NCI-H1105 (cell line): ENCODE results near the gene CCDC126.
"Not testable (repeated sequence)": the region's sequence is repeated elsewhere in the genome, so short reads cannot be mapped to it uniquely, and the experiment has no call there.

Experiments used
- DNase-seq: peaks from one replicate; lab custom pipeline; 2025; lab: John Stamatoyannopoulos, UW

Gene CCDC126

DNA sequence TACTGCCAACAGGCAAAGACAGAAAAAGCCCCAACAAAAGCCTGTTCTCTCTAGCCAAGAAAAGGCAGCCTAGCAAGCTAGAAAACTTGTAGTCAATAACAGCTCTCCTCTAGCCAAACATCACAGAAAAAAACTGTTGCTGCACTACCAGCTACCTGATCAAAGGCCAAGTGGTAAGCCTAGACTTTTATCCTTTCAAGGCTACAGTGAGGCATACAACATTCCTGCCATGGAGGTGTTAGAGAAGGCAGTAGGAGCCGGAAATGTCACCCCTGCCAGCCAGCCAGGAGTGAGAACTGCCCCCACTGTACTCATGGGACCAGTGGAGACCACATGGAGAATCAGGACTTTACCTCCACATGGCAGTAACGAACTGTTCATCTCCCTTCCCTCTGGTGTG is 31.2 kb downstream of the CCDC126 start:
- DNase-seq, result no peak

GRCh38 chr7:23633417-23633816 is 36.2 kb downstream of the CCDC126 start:
- DNase-seq, result no peak

- DNase-seq, result no peak
Observed at GRCh38 chr7:23645822-23646221, 48.6 kb downstream of the CCDC126 start.

GRCh38 chr7:23653942-23654341 is 56.8 kb downstream of the CCDC126 start:
- no peak for DNase-seq

DNA sequence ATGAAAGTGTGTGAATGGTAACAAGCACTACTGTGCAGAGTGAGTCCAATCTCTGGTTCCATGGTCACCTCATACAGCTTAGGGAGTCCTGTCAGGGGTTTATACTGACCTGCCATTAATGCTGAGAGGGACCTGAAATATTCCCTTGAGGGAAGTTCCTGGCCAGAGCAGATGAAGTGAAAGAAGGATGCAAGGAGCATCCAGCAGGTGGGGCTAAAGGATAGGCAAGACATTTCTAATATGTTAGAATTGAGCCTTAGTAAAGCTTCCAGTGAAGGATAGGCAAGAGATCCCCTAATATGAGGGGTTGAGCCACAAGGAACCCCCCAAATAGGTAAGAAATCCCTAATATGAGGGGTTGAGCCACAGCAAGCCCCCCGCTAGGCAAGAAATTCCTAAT is 57.3 kb downstream of the CCDC126 start:
- DNase-seq, result no peak

DNA sequence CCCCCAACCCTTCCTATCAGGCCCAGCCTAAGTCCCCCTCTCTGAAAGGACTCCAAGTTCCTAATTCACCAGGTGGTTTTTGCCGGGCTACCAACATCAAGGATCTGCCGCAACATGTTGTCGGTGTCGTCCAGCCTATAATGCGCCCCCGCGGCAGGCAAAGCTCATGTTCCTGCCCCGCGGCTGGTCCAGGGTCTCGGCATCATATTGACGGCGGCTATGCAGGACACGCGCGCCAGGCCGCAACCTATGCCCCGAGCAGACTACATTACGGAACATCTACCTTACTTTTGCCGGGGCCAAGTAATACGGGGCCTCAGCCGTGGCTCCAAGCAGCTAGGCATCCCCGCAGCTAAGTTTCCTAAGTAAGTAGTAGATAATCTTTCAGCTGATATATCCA is 58.3 kb downstream of the CCDC126 start:
- DNase-seq, result no peak

DNA sequence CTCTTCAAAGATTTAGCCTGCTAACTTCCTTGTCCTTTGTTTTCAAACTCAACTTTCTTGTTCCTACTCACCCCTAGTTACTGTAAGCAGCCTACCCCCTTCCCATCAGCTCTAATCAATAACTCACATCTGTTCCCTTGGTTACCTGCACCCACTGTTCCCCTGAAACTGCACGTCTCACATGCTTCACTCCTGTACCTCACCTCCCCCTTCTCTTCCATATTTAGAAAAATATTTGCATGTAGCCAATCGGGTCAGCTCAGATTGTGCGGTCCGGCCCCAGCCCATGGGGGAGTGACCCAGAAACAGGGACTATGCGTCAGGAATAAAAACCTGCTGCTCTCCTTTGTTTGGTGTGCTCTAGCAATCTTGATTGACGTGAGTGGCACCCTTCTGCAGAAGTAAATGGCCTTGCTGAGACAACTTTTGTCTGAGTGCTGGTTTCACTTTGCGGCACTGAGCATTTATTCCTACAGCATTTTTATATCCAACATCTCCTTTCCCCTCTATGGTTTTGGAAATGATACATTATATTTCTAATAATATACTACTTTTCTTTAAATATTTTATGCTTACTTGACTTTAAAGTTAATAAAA is 61.7 kb downstream of the CCDC126 start:
- DNase-seq, result no peak

GRCh38 chr7:23661385-23661784 is 64.2 kb downstream of the CCDC126 start:
- DNase-seq, result no peak

- DNase-seq, result no peak
Observed at GRCh38 chr7:23662124-23662983, 65.2 kb downstream of the CCDC126 start.

GRCh38 chr7:23662984-23663313 is 65.8 kb downstream of the CCDC126 start:
- DNase-seq, result no peak

- DNase-seq, result no peak
Observed at GRCh38 chr7:23664122-23664521, 66.9 kb downstream of the CCDC126 start.

- DNase-seq, result no peak
Observed at GRCh38 chr7:23672033-23672432, 74.9 kb downstream of the CCDC126 start.

DNA sequence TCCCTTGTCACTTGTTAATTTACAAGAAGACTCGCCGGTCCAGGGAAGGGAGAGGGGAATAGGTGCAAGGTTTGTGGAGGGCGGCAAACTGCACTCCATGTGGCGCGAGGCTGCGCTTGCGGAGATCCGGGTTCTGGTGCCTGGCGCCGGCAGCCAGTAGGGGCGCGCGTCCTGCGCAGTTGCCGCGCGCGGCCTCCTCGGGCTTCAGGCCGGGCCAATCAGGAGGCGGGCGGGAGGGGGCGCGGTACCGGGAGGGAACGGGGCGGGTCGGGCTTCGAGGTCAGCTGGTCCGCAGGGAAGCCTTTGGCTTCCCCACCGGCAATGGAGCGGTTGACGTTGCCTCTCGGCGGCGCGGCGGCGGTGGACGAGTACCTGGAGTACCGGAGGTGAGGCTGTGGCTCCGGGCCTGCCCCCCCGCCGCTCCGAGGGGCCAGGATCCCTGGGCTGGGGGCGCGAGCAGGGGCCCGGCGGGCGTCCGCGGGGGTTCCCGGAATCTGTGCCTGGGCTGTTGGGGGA is 82.8 kb downstream of the CCDC126 start, which contains the start of gene FAM221A:
Gene FAM221A, plus strand, starts transcription at position 302 of the 516 bp plus-strand sequence. Its CDS starts 20 bp downstream, at position 322.
- peak; percentile 25 for DNase-seq

DNA sequence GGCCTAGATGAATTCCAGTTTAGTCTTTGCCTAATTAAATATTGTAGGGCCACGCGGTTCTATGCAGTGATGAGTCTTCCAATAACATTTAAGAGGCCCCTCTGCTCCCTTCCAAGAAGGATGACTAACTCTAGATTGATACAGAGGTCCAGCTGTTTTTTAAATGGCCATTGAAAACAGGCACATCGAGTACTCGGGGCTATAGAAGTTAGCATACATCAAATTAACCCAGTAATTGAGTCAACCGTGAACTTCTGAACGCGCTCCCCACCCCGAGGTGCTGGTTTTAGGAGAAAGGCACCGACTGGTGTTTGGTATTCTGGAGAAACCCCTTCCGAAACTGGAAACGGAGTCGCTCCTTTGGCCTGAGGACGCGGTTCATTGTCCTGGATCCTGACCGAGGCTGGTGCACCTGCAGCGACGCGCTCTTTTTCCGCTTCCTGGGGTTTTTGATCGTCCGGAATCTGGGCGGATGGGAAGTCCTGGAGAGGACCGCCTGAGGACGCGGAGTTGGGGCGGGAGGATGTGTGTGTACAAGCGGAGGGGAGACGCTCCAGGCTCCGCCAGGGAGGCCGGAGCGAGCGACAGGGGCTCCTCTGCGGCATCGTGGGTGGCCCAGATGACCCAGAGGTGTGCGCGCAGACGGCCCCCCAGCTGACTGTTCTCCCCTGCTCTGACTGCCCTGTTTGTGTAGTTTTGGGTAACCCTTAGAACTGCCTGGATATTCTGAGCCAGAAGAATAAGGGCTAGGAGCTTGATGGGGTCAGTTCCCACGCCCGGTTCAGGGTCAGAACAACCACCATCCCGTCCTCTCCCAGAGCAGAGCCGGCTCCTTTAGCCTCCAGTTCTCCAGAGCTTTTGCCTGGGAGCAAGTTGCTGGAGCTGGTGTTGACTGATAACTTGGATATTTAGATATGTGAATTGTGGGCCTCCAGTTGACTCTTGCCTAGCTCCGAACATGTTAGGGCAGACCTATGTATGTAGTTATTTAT is 83.5 kb downstream of the CCDC126 start:
- DNase-seq, result peak; percentile 65

- DNase-seq, result not testable (repeated sequence)
Observed at GRCh38 chr7:23684041-23684440, 86.9 kb downstream of the CCDC126 start.

- no peak for DNase-seq
Observed at GRCh38 chr7:23685731-23686130, 88.5 kb downstream of the CCDC126 start.

DNA sequence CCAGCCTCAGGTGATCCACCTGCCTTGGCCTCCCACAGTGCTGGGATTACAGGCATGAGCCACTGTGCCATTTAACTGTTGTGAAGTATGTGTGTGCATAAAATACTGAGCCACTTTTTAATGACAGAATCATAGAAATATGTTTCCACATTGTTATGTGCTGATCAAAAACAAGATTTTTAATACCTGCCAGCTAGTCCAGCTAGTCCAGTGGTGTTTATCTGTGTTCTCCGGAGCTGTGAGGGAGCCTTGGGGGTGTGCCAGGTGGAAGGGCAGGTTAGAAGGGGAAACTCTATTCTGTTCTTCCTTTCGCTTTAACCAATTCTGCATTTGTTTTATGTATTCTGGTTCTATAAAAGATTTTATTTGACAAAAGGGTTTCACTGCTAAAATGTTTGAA is 89.8 kb downstream of the CCDC126 start:
- no peak for DNase-seq

DNA sequence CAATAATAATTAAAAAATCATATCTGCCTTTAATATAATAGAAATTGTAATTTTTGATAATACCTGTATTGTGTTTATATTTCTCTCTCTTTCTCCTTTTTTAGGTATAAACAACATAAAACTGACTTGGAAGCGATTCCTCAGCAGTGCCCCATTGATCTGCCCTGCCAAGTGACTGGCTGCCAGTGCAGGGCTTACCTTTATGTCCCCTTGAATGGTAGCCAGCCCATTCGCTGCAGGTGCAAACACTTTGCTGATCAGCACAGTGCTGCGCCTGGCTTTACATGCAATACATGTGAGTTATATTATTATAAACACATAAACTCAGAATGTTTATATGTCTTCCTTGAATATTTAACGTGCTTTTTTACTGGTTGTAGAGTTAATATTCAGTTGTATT is 92.0 kb downstream of the CCDC126 start:
- no peak for DNase-seq

GRCh38 chr7:23691320-23691719 is 94.1 kb downstream of the CCDC126 start:
- no peak for DNase-seq

GRCh38 chr7:23693224-23693623 is 96.0 kb downstream of the CCDC126 start:
- DNase-seq, result no peak
